Spleen (tissue), 11 donors: ENCODE results near the gene CCDC170. TPM values are rescaled to one million over a fixed set of nuclear protein-coding genes. Genes with fewer than 3 reads are reported as not detected.

Source experiments
- DNase-seq: peaks from one replicate; pipeline ENCODE4 v3.0.0-alpha.2; 2020
- H3K27ac ChIP-seq, 8 donors: fragments of 200-600 bp; sonication (generic) in 7 of 8; 1 replicate in 4 of 8; 2 replicates in 4 of 8; pipeline versions ENCODE4 v1.5.0 to v1.8.0; 2016 to 2021; ENCODE audit warnings: inconsistent platforms in 4 of 8, mild to moderate bottlenecking in 4 of 8, moderate library complexity in 1 of 8
- H3K27me3 ChIP-seq, 7 donors: fragments of 200-600 bp; sonication (generic) in 6 of 7; replicated peaks in 1 of 7; 1 replicate in 4 of 7; 2 replicates in 3 of 7; pipeline versions ENCODE4 v1.5.0 to v1.8.0; 2016 to 2021; ENCODE audit warnings: inconsistent platforms in 3 of 7, mild to moderate bottlenecking in 1 of 7
- H3K36me3 ChIP-seq, 6 donors: fragments of 200-600 bp; sonication (generic) in 5 of 6; 1 replicate in 4 of 6; 2 replicates in 2 of 6; pipeline versions ENCODE4 v1.5.0 to v1.8.0; 2016 to 2021; ENCODE audit warnings: inconsistent platforms in 2 of 6
- H3K4me1 ChIP-seq, 6 donors: fragments of 200-600 bp; sonication (generic) in 5 of 6; 1 replicate in 3 of 6; 2 replicates in 3 of 6; pipeline versions ENCODE4 v1.5.0 to v1.8.0; 2016 to 2021; ENCODE audit warnings: inconsistent platforms in 3 of 6
- H3K4me3 ChIP-seq, 8 donors: fragments of 200-600 bp; sonication (generic) in 7 of 8; 1 replicate in 4 of 8; 2 replicates in 4 of 8; pipeline versions ENCODE4 v1.5.0 to v1.8.0; 2016 to 2021; ENCODE audit warnings: inconsistent platforms in 4 of 8, mild to moderate bottlenecking in 4 of 8, moderate library complexity in 2 of 8
- H3K9me3 ChIP-seq, 8 donors: fragments of 200-600 bp; sonication (generic) in 7 of 8; 1 replicate in 4 of 8; 2 replicates in 4 of 8; pipeline versions ENCODE4 v1.5.0 to v1.8.0; 2016 to 2021; ENCODE audit warnings: inconsistent platforms in 4 of 8
- CTCF ChIP-seq, 11 experiments: fragments of 200-600 bp in 7 of 11; fragments of 450-650 bp in 4 of 11; sonication (generic) in 4 of 11; IDR thresholded peaks in 8 of 11; conservative IDR thresholded peaks in 3 of 11; 1 replicate in 7 of 11; 2 replicates in 4 of 11; pipeline versions ENCODE4 v1.4.0 to v1.8.0; 2016 to 2021; ENCODE audit warnings: antibody characterized with exemption in 11 of 11, inconsistent platforms in 4 of 11, mild to moderate bottlenecking in 1 of 11
- POLR2A ChIP-seq, 3 donors: fragments of 450-650 bp; IDR thresholded peaks; one replicate each; pipeline ENCODE4 v1.5.1; 2017; ENCODE audit warnings: antibody characterized with exemption in 3 of 3, mild to moderate bottlenecking in 1 of 3
- POLR2AphosphoS5 ChIP-seq, 3 donors: sonication (generic); formaldehyde crosslinking; IDR thresholded peaks; one replicate each; pipeline ENCODE4 v1.5.1; 2017; ENCODE audit warnings: antibody characterized with exemption in 3 of 3
- WGBS, 5 donors: extraction: QIAGEN DNeasy Blood & Tissue Kit in 3 of 5; methylation state at CpG; one replicate each; pipeline versions ENCODE4 v1.1.5 to v1.1.7; 2013 to 2018; 5-methylcytosine and 5-hydroxymethylcytosine counted together
- intact Hi-C: fragments of 100-400 bp; cut with DNase I; formaldehyde crosslinking; loops from one replicate; pipeline ENCODE4 v1.15.0; 2023; ENCODE audit warnings: low total_unique reads
- polyA plus RNA-seq, 3 donors: library from polyadenylated mRNA; stranded (reverse); fragments of 200-250 nt; gene quantifications; one replicate each; pipeline ENCODE4 v1.2.1, GENCODE V29; 2013
- total RNA-seq, 7 donors: library from RNA; depleted of rRNA in 3 of 7; stranded (reverse); fragments of >200 nt in 3 of 7; fragmentation: NEBNext Ultra II Directional in 4 of 7; extraction: Animal tissue kit (Norgen Biotek cat#: 25700) in 4 of 7; gene quantifications; one replicate each; pipeline versions ENCODE4 v1.1.0 to v1.2.1, GENCODE V29; 2016 to 2021
- donor health status: healthy with polysubstance abuse.
- donor health status: DM: no; HTN: no; CAD: no; lungs with moderate emphysema.
- donor health status: DM: no; HTN: no; CAD: no.
- donor health status: Bipolar disorder and iron deficiency.
- donor health status: healthy.
- donor health status: DM: no; HTN: no; CAD: no.
- donor health status: DM: yes; HTN: yes; CAD: no.

Gene CCDC170
- total and polyA plus RNA-seq, 10 donors: 0.49 to 4.3 (median 2.2) TPM

GRCh38 chr6:151616600-151616999 lies 122.8 kb downstream of the CCDC170 start:
- intact Hi-C loops: no loop called here
- Histone ChIP-seq H3K27ac (no peak overlapping the region), H3K36me3 (no peaks in the 10 kb centered on the region), H3K9me3 (peaks cover 0 to 8% (median 0%) of the 10 kb centered on the region in 8 donors), H3K4me3 (no peak overlapping the region), H3K27me3 (no peaks in the 10 kb centered on the region), H3K4me1 (no peaks in the 10 kb centered on the region)
- TF ChIP-seq POLR2AphosphoS5 (IDR thresholded peaks at IDR 0.05) (no peak), CTCF (IDR thresholded peaks at IDR 0.05 in 8 of 11, conservative IDR thresholded peaks at IDR 0.05 in 3 of 11) (no peak), POLR2A (IDR thresholded peaks at IDR 0.05) (no peak)
- 75 to 88% (median 83%) methylated on average over 2 of the region's 2 CpGs for WGBS, 5 donors
- DNase-seq: no peak

GRCh38 chr6:151617539-151617938 lies 123.7 kb downstream of the CCDC170 start:
- Histone ChIP-seq H3K27ac (no peak overlapping the region), H3K9me3 (peaks cover 0 to 8% (median 0%) of the 10 kb centered on the region in 8 donors), H3K4me1 (no peaks in the 10 kb centered on the region), H3K36me3 (no peaks in the 10 kb centered on the region), H3K4me3 (no peak overlapping the region), H3K27me3 (no peaks in the 10 kb centered on the region)
- intact Hi-C loops: no loop called here
- TF ChIP-seq POLR2A (IDR thresholded peaks at IDR 0.05) (no peak), CTCF (IDR thresholded peaks at IDR 0.05 in 8 of 11, conservative IDR thresholded peaks at IDR 0.05 in 3 of 11) (no peak), POLR2AphosphoS5 (IDR thresholded peaks at IDR 0.05) (no peak)
- WGBS, 5 donors: 90 to 100% (median 92%) methylated on average over 2 of the region's 2 CpGs
- DNase-seq: no peak

- 76 to 99% (median 93%) methylated on average over 4 of the region's 4 CpGs for WGBS, 5 donors
- intact Hi-C loops: no loop called here
Measured at GRCh38 chr6:151618717-151619116, 124.9 kb downstream of the CCDC170 start.

GRCh38 chr6:151620179-151620578 lies 126.4 kb downstream of the CCDC170 start:
- Histone ChIP-seq H3K4me3 (no peak overlapping the region), H3K9me3 (peaks cover 0 to 10% (median 0%) of the 10 kb centered on the region in 8 donors), H3K27me3 (no peaks in the 10 kb centered on the region), H3K36me3 (no peaks in the 10 kb centered on the region), H3K27ac (no peak overlapping the region), H3K4me1 (no peaks in the 10 kb centered on the region)
- TF ChIP-seq CTCF (IDR thresholded peaks at IDR 0.05 in 8 of 11, conservative IDR thresholded peaks at IDR 0.05 in 3 of 11) (no peak), POLR2A (IDR thresholded peaks at IDR 0.05) (no peak), POLR2AphosphoS5 (IDR thresholded peaks at IDR 0.05) (no peak)
- WGBS, 5 donors: 69 to 88% (median 83%) methylated on average over 4 of the region's 4 CpGs
- intact Hi-C loops: no loop called here
- no peak for DNase-seq

More at GRCh38 chr6:151618717-151619116, 124.9 kb downstream of the CCDC170 start:
- Histone ChIP-seq H3K4me1 (no peaks in the 10 kb centered on the region), H3K27me3 (no peaks in the 10 kb centered on the region), H3K9me3 (peaks cover 0 to 8% (median 0%) of the 10 kb centered on the region in 8 donors), H3K36me3 (no peaks in the 10 kb centered on the region), H3K27ac (no peak overlapping the region), H3K4me3 (no peak overlapping the region)
- TF ChIP-seq POLR2AphosphoS5 (IDR thresholded peaks at IDR 0.05): no peak
- TF ChIP-seq POLR2A (IDR thresholded peaks at IDR 0.05): no peak
- no peak for TF ChIP-seq CTCF (IDR thresholded peaks at IDR 0.05 in 8 of 11, conservative IDR thresholded peaks at IDR 0.05 in 3 of 11)
- no peak for DNase-seq
